NCI-H524 (cell line): ENCODE results near the gene EPHA6.

Source experiments
- DNase-seq, 2 experiments: peaks; one replicate each; lab custom pipeline; 2025; lab: John Stamatoyannopoulos, UW

The EPHA6 gene

GRCh38 chr3:97277708-97278107 lies 463.3 kb downstream of the EPHA6 start:
- DNase-seq: no peak

GRCh38 chr3:97278506-97278905 lies 464.1 kb downstream of the EPHA6 start:
- peak in 1 of 2 experiments; percentile 45 for DNase-seq

GRCh38 chr3:97291901-97292300 lies 477.5 kb downstream of the EPHA6 start:
- DNase-seq: peak in 1 of 2 experiments; percentile 10

- no peak for DNase-seq
Observed at GRCh38 chr3:97293596-97294131, 479.3 kb downstream of the EPHA6 start.

GRCh38 chr3:97297032-97297431 lies 482.6 kb downstream of the EPHA6 start:
- no peak for DNase-seq

- DNase-seq: no peak
Observed at GRCh38 chr3:97301114-97301513, 486.7 kb downstream of the EPHA6 start.

- DNase-seq: no peak
Observed at GRCh38 chr3:97306226-97306625, 491.8 kb downstream of the EPHA6 start.

GRCh38 chr3:97338375-97338774 lies 524.0 kb downstream of the EPHA6 start:
- DNase-seq: no peak

- no peak for DNase-seq
Observed at GRCh38 chr3:97340940-97341339, 526.5 kb downstream of the EPHA6 start.

GRCh38 chr3:97347780-97348179 lies 533.4 kb downstream of the EPHA6 start:
- DNase-seq: no peak

- DNase-seq: no peak
Observed at GRCh38 chr3:97350971-97351370, 536.6 kb downstream of the EPHA6 start.

- DNase-seq: no peak
Observed at GRCh38 chr3:97353176-97353575, 538.8 kb downstream of the EPHA6 start.

GRCh38 chr3:97359977-97360376 lies 545.6 kb downstream of the EPHA6 start:
- DNase-seq: peak in 1 of 2 experiments; percentile 13

- DNase-seq: no peak
Observed at GRCh38 chr3:97360804-97361203, 546.4 kb downstream of the EPHA6 start.

- DNase-seq: no peak
Observed at GRCh38 chr3:97384583-97384982, 570.2 kb downstream of the EPHA6 start.

- DNase-seq: no peak
Observed at GRCh38 chr3:97388774-97389173, 574.4 kb downstream of the EPHA6 start.

GRCh38 chr3:97389936-97390335 lies 575.5 kb downstream of the EPHA6 start:
- DNase-seq: no peak

GRCh38 chr3:97391167-97391566 lies 576.8 kb downstream of the EPHA6 start:
- no peak for DNase-seq

- DNase-seq: no peak
Observed at GRCh38 chr3:97409612-97410011, 595.2 kb downstream of the EPHA6 start.

- no peak for DNase-seq
Observed at GRCh38 chr3:97421565-97421964, 607.2 kb downstream of the EPHA6 start.

- DNase-seq: no peak
Observed at GRCh38 chr3:97425002-97425401, 610.6 kb downstream of the EPHA6 start.

- no peak for DNase-seq
Observed at GRCh38 chr3:97430601-97431000, 616.2 kb downstream of the EPHA6 start.

GRCh38 chr3:97432914-97433313 lies 618.5 kb downstream of the EPHA6 start:
- DNase-seq: no peak

- no peak for DNase-seq
Observed at GRCh38 chr3:97438131-97438530, 623.7 kb downstream of the EPHA6 start.

- DNase-seq: no peak
Observed at GRCh38 chr3:97439373-97439772, 625.0 kb downstream of the EPHA6 start.
